ENCODE measurements around the gene IL1R2. TPM values are rescaled to one million over a fixed set of nuclear protein-coding genes. Genes with fewer than 3 reads are reported as not detected.

IL1R2 gene
- total RNA-seq, result 0.50 and 0.74 TPM in 2 replicates

GRCh38 chr2:101991721-101992145, at the start of gene IL1R2:
Gene IL1R2 (plus strand): TSS chr2:101991960. CDS start chr2:102008576, 16,616 bp downstream.

Other genes with a start within 250 kb of the IL1R2 start
- 37.0 and 38.8 TPM in 2 replicates for gene IL1R1, start 150.8 kb downstream of the IL1R2 start, total RNA-seq
- gene IL1RL2, start 195.1 kb downstream of the IL1R2 start, total RNA-seq, result 0.50 and 0.74 TPM in 2 replicates